Measurements from ENCODE around the gene GET4. TPM values are rescaled to one million over a fixed set of nuclear protein-coding genes. Genes with fewer than 3 reads are reported as not detected.

GET4 gene
- total RNA-seq, 1 experiment from 2014 or later = 90.9 TPM

DNA sequence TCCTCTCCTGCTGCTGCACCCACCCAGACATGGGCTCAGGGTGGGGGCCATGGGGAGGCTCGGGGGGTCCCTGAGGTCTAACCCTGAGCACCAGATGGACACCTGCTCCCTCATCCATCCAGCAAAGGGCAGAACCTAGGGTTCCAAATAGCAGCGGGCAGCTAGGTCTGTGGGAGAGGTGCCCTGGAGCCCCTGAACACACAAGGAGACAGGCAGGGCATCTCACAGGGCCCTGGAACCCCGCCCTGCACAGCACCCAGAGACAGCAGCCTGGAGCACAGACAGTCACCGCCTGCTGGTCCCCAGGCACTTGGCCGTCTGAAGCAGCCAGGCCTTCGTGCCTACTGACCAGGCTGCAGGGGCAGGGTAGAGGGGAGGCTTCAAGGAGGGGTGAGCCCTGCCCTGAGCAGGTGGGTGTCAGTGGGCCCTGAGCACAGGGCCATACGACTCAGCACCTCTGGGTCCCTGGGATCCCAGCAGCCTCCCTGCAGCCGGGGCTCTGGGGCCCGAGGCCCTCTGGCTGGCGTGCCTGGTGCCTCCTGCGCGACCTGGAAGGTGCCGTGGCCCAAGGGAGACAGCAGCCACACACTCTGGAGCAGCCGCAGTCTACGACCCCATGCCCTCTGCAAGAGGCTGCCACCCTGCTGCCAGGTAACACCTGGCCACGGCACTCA, 38.3 kb downstream of the GET4 start:
- BruUV-seq (replicated peaks) = no TSS peak
- in situ Hi-C loops (cut with HindIII; ENCODE audit: low pct_unique_long_range_greater_than_20kb, low sequenced_read_pairs) = no loop called here
- no peak for DNase-seq (ENCODE audit: low read depth, low spot score)

DNA sequence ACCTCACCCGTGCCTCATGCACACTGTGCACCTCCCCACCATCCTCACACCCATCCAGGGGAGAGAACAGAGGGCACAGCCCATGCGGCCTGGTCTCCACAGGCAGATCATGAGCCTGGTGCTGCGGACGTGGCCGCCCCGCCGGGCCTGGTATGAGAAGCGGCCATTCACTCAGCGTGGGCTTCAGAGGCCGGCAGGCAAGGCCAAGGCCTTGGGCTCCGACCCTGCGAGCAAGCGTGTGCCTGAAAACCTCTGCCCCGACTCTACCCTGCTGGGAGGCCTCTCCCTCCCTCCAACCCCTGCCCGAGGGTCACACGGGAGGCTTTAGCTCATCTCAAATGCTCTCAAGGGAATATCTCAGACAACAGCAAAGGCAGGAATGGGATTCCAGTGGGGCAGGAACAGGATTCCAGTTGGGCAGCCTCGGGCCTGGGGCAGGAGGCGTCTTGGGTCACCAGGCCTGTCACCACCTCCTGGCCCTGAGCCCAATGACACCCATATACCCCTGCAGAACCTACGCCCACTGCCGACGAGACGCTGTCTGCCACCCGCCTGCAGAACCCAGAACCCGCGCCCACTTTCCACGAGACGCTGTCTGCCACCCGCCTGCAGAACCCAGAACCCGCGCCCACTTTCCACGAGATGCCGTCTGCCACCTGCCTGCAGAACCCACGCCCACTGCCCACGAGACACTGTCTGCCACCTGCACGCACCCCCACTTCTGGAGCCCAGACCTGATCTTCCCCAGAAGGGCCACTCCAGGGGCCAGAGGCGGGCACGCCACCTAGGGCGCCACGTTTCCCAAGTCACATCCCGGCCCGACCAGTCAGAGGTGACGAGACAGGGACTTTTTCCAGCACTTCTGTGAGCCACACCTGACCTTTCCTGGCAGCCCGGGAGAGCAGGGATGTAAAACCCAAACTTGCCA, 39.2 kb downstream of the GET4 start:
- Histone ChIP-seq H3K27me3 (ENCODE audit: control insufficient read depth, insufficient read depth, low read length) (no peaks in the 10 kb centered on the region), H3K36me3 (ENCODE audit: control insufficient read depth, insufficient read depth, low read length) (no peaks in the 10 kb centered on the region), H3K27ac (ENCODE audit: low read length) (no peak overlapping the region), H3K4me1 (ENCODE audit: control insufficient read depth, insufficient read depth, low read length) (peaks cover 18% of the 10 kb centered on the region), H3K4me3 (ENCODE audit: low read depth in 2 of 2, low read length in 2 of 2) (no peak overlapping the region), H3K9me3 (ENCODE audit: control insufficient read depth, insufficient read depth, low read depth, low read length) (no peaks in the 10 kb centered on the region)
- DNase-seq (ENCODE audit: low read depth, low spot score) (no peak), ATAC-seq (peak; percentile 4; the same call in 1 of the 2 replicates)
- ChIA-PET CTCF (no interaction called here), POLR2A (no interaction called here)
- intact Hi-C loops (cut with micrococcal nuclease; ENCODE audit: unreplicated experiment) = loop anchor here (2.0 kb wide), 1 partner anchor 39 kb away; the partner anchor contains the start of gene ADAP1
- in situ Hi-C loops (cut with HindIII; ENCODE audit: low pct_unique_long_range_greater_than_20kb, low sequenced_read_pairs) = no loop called here
- TF ChIP-seq POLR2AphosphoS5 (IDR thresholded peaks at IDR 0.05; ENCODE audit: low read depth, low read length) = no peak
- TF ChIP-seq REST (IDR thresholded peaks at IDR 0.05; ENCODE audit: insufficient read depth in 1 of 2, low read depth in 2 of 2, low read length in 1 of 2) = no peak
- no peak for TF ChIP-seq TCF7L2 (IDR thresholded peaks at IDR 0.05; ENCODE audit: low read depth, low read length)
- no peak for TF ChIP-seq SIN3A (IDR thresholded peaks at IDR 0.05; ENCODE audit: borderline replicate concordance, insufficient read depth, low read depth, low read length)
- TF ChIP-seq, protein P1, sequence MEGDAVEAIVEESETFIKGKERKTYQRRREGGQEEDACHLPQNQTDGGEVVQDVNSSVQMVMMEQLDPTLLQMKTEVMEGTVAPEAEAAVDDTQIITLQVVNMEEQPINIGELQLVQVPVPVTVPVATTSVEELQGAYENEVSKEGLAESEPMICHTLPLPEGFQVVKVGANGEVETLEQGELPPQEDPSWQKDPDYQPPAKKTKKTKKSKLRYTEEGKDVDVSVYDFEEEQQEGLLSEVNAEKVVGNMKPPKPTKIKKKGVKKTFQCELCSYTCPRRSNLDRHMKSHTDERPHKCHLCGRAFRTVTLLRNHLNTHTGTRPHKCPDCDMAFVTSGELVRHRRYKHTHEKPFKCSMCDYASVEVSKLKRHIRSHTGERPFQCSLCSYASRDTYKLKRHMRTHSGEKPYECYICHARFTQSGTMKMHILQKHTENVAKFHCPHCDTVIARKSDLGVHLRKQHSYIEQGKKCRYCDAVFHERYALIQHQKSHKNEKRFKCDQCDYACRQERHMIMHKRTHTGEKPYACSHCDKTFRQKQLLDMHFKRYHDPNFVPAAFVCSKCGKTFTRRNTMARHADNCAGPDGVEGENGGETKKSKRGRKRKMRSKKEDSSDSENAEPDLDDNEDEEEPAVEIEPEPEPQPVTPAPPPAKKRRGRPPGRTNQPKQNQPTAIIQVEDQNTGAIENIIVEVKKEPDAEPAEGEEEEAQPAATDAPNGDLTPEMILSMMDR (IDR thresholded peaks at IDR 0.05) = no peak
- no TSS peak for BruUV-seq (replicated peaks)

More for the DNA sequence above, 38.3 kb downstream of the GET4 start:
- H3K27me3 ChIP-seq (ENCODE audit: control insufficient read depth, insufficient read depth, low read length) = no peaks in the 10 kb centered on the region
- no peak for TF ChIP-seq POLR2AphosphoS5 (IDR thresholded peaks at IDR 0.05; ENCODE audit: low read depth, low read length)
- TF ChIP-seq SIN3A (IDR thresholded peaks at IDR 0.05; ENCODE audit: borderline replicate concordance, insufficient read depth, low read depth, low read length) = no peak
- TF ChIP-seq, protein P1 (IDR thresholded peaks at IDR 0.05) = no peak
- TF ChIP-seq TCF7L2 (IDR thresholded peaks at IDR 0.05; ENCODE audit: low read depth, low read length) = no peak
- peak; percentile 39; the same call in 1 of the 2 replicates for ATAC-seq
- ChIA-PET POLR2A (interaction anchor here (0.5 kb wide), 1 partner anchor 209 kb away, joined by 3 read pairs; no protein-coding TSS in a partner anchor), CTCF (no interaction called here)
- H3K9me3 ChIP-seq (ENCODE audit: control insufficient read depth, insufficient read depth, low read depth, low read length) = no peaks in the 10 kb centered on the region
- H3K4me3 ChIP-seq (ENCODE audit: low read depth in 2 of 2, low read length in 2 of 2) = no peak overlapping the region
- intact Hi-C loops (cut with micrococcal nuclease; ENCODE audit: unreplicated experiment) = loop anchor here (2.0 kb wide), 1 partner anchor 40 kb away; the partner anchor contains the start of gene ADAP1
- no peaks in the 10 kb centered on the region for H3K36me3 ChIP-seq (ENCODE audit: control insufficient read depth, insufficient read depth, low read length)
- H3K4me1 ChIP-seq (ENCODE audit: control insufficient read depth, insufficient read depth, low read length) = peaks cover 18% of the 10 kb centered on the region
- no peak overlapping the region for H3K27ac ChIP-seq (ENCODE audit: low read length)

Measured in Panc1 (cell line).